Subcutaneous adipose tissue (tissue), 4 donors: ENCODE measurements around the gene C2orf80. TPM values are rescaled to one million over a fixed set of nuclear protein-coding genes. Genes with fewer than 3 reads are reported as not detected.

Experiments used
- total RNA-seq, 4 donors: library from RNA; depleted of rRNA; stranded (reverse); fragments of >200 nt; gene quantifications; one replicate each; pipeline ENCODE4 v1.1.0, GENCODE V29; 2016

The C2orf80 gene
- total RNA-seq, 4 donors from 2014 or later: not detected

Other genes starting within 250 kb of the C2orf80 start
- gene PLEKHM3, start 164.5 kb downstream of the C2orf80 start, total RNA-seq: 10 to 100 TPM; 24.6 to 36.0 (median 26.2) TPM
- not detected for gene CRYGD, start 65.5 kb downstream of the C2orf80 start, total RNA-seq
- gene CRYGC, start 60.2 kb downstream of the C2orf80 start, total RNA-seq: not detected
- gene CRYGB, start 43.9 kb downstream of the C2orf80 start, total RNA-seq: not detected
- not detected for gene CRYGA, start 26.4 kb downstream of the C2orf80 start, total RNA-seq
- 100 to 1,000 TPM; 126 to 345 (median 247) TPM for gene IDH1, start 65.0 kb upstream of the C2orf80 start, total RNA-seq
- 10 to 100 TPM; 37.5 to 55.3 (median 43.3) TPM for gene PIKFYVE, start 76.2 kb upstream of the C2orf80 start, total RNA-seq
- gene PTH2R, start 216.8 kb upstream of the C2orf80 start, total RNA-seq: 1 to 10 TPM in 2 of 4 donors, under 1 TPM in 2; 0.33 to 9.4 (median 1.2) TPM